Medulla oblongata (tissue), 1 donor: Measurements from ENCODE around the gene PSRC1.
A peak's percentile ranks its signal among the peaks of the same experiment; 100 is the strongest.

ENCODE experiments used
- DNase-seq: peaks from one replicate; pipeline ENCODE4 v3.0.0-alpha.2; 2015; ENCODE audit errors: extremely low spot score

PSRC1 gene

DNA sequence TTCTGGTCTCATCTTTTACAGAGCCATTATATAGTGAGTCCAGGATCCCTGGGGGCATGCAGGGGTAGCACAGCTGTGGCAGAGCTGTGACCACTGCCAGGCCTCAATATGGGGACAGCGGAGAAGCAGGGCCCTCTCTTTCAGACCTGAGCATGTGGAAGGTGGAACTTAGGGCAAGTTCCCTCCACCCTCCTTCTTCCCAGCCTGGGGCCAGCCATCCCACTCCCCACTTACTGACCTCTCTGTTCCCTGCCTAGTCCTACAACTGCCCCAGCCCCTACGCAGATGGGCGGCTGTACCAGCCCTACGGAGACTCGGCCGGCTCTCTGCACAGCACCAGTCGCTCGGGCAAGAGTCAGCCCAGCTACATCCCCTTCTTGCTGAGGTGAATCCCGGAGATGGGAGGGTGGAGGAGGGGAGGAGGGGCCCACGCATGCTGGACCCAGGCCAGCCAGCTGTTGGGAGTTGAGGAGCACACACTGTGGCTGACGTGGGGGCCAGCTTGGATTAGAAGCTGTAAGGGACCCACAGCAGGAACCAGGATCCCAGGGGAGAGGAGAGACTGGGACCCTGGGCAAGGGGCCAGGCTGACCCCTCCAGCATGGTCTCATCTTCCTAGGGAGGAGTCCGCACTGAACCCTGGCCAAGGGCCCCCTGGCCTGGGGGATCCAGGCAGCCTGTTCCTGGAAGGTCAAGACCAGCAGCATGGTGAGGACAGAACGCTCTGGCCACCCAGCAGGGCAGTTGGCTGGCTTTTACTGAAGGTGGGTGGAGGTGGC, 10.7 kb downstream of the PSRC1 start:
- no peak for DNase-seq

DNA sequence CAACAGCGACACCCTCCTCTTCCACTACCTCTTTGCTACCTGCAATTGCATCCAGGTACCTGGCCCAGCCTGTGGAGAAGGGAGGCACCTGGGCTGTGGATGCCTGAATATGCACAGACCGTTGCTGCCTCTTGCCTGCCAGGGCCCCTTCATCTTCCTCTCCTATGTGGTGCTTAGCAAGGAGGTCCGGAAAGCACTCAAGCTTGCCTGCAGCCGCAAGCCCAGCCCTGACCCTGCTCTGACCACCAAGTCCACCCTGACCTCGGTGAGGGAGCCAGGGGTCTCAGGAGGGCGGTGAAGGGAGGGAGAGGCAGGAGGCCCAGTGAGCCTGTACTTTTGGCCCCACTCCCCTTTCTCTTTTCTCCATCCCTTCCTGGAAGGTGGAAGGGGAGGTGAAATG, 11.5 kb downstream of the PSRC1 start:
- no peak for DNase-seq

DNA sequence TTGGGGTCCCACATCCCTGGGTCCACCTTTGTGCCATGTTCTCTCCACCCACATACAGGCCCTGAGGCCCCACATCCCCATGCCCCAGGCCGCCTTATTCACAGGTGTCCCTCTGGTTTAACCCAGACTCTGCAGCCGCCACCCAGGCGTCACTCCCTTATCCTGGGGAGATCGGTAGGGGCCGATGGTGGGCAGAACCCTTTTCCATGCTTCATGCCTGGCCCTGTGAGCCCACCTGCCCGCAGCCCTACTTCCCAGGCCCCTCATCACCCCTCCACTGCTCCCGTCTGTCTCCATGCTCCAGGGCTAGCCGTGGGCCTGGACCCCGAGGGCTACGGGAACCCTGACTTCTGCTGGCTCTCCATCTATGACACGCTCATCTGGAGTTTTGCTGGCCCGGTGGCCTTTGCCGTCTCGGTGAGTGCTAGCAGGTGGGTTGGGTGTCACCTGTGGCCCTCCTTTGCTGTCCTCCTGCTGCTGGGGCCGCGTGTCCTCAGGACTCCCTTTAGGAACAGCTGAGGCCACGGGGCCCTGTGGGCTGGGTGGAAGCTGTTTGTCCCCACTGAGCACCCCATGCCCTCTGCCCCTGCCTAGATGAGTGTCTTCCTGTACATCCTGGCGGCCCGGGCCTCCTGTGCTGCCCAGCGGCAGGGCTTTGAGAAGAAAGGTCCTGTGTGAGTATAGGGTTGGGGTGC, 12.2 kb downstream of the PSRC1 start:
- DNase-seq = no peak

DNA sequence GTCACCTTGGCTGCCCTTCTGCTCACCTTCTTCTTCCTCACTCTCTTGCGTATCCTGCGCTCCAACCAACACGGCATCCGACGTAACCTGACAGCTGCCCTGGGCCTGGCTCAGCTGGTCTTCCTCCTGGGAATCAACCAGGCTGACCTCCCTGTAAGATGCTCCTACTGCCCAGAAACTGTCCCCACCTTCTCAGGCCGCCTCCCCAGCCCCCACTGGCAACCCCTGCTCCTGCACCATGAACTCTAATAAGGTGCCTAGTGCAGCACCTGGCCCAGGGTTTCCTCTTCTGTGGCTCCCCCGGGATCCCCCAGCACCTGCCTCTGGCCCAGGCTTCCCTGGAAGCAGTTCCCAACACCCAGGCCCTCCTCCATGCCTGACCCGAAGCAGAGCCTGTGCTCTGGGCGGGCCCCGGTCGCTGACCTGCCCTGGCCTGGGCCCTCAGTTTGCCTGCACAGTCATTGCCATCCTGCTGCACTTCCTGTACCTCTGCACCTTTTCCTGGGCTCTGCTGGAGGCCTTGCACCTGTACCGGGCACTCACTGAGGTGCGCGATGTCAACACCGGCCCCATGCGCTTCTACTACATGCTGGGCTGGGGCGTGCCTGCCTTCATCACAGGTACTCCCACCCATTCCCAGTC, 12.8 kb downstream of the PSRC1 start:
- no peak for DNase-seq

GRCh38 chr1:109269212-109269980, 13.5 kb downstream of the PSRC1 start:
- no peak for DNase-seq

- no peak for DNase-seq
Observed at GRCh38 chr1:109268431-109269211, 14.3 kb downstream of the PSRC1 start.

DNA sequence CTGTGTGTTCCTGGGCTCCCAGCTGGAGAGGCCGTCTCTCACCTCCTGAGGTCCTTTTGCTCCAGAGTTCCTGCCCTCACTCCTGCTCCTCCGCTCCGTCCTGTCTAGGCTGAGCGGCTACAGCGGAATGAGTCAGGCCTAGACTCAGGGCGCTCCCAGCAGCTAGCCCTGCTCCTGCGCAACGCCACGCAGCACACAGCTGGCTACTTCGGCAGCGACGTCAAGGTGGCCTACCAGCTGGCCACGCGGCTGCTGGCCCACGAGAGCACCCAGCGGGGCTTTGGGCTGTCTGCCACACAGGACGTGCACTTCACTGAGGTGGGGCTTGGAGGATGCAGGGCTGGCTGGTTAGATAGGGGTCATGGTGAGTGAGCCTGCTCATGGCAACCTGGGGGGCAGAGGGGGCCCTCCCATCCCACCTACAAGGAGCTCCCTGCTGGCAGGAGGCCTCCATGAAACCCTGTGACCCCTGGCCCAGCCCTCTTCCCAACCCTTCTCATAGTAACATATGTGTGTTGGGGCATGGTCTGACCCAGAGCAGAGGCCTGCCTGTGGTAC, 15.1 kb downstream of the PSRC1 start:
- no peak for DNase-seq

- DNase-seq = no peak
Observed at GRCh38 chr1:109266965-109267364, 16.0 kb downstream of the PSRC1 start.

- no peak for DNase-seq
Observed at GRCh38 chr1:109265741-109266330, 17.1 kb downstream of the PSRC1 start.

- DNase-seq = no peak
Observed at GRCh38 chr1:109265016-109265415, 17.9 kb downstream of the PSRC1 start.

GRCh38 chr1:109264379-109264755, 18.6 kb downstream of the PSRC1 start:
- no peak for DNase-seq

- peak; percentile 95 for DNase-seq
Observed at GRCh38 chr1:109263597-109264378, 19.2 kb downstream of the PSRC1 start.

DNA sequence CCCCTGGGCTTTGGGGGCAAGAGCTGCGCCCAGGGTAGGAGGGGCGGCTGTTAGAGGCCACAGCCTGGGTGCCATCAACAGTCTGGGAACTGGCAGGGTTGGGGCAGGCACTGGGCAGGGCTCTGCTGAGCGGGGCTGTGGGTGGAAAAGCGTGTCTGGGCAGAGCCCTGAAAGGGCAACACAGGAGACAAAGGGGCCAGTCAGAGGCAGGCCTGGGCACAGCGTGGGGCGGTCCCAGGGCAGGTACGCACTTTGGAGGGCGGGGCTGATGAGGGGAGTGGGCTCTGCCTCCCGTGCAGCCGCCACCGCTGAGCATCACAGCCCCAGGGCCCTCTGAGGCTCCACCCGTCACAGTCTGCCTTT, 19.7 kb downstream of the PSRC1 start:
- no peak for DNase-seq

GRCh38 chr1:109262231-109263055, 20.5 kb downstream of the PSRC1 start:
- no peak for DNase-seq

GRCh38 chr1:109261578-109261977, 21.4 kb downstream of the PSRC1 start:
- DNase-seq = no peak

DNA sequence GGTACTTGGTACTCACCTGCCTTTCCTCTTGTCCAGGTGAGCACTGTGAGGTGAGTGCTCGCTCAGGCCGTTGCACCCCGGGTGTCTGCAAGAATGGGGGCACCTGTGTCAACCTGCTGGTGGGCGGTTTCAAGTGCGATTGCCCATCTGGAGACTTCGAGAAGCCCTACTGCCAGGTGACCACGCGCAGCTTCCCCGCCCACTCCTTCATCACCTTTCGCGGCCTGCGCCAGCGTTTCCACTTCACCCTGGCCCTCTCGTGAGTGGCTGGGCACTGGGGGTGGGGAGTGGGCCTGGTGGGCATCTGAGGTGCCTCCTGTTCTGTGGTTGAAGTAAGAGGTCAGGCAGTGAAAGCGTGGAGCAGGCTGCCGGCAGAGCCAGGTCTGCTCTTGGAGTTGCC, 21.9 kb downstream of the PSRC1 start:
- DNase-seq = no peak

DNA sequence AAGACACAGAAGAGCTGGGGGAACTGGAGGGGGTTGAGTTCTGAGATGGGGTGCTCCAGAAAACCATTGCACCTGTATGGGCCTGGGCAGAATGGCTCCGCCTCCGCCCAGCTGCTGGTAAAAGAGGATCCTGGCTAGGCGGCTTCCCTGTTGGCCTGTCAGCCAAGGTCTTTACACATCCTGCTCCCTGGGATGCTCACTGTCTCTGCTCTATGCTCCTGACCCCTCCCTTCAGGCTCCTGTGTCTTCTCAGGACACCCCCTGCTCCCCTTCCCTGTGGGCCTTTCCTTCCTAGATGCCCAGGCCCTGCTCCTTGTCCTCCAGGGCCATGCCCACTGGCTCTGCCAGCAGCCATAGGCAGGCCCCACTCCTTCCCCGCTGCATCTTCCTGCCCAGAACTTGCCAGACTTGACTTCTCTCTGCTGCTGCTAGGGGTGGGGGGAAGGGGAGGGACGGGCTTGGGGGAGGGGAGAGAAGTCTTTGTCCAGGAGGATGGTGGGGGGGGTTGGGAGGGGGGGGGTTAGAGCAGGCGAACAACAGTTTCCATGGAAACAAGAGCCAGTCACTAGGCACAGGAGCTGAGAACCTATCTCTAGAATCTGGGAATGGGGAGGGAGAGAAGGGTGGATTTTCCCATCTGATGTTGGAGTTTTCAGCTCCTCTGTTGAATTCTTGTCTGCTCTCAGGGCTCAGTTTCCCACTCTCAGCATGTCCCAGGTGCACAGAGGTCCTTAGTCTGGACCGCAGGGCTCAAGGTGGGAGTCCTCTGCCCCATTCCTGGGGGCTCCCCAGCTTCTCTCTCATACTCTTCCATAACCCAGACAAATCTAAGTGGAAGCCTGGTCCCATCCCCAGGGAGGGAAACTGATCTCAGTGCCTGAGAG, 23.0 kb downstream of the PSRC1 start:
- DNase-seq = no peak
